GM19240 (cell line): Measurements from ENCODE around the gene RSPH9.
"Not testable (repeated sequence)": the region's sequence is repeated elsewhere in the genome, so short reads cannot be mapped to it uniquely, and the experiment has no call there.

Experiments used
- DNase-seq: peaks from one replicate; pipeline ENCODE4 v3.0.0; 2011; ENCODE audit warnings: low spot score; ENCODE audit not compliant: insufficient read length

RSPH9 gene

GRCh38 chr6:43629104-43629504 lies 15.7 kb upstream of the RSPH9 start, which contains the start of gene GTPBP2:
TSS of gene GTPBP2 (minus strand) at chr6:43629264. CDS start at chr6:43629162, 102 bp downstream.
- DNase-seq = peak; percentile 81

- peak; percentile 92 for DNase-seq
Measured at GRCh38 chr6:43629505-43630300, 15.1 kb upstream of the RSPH9 start.

GRCh38 chr6:43630980-43631619 lies 13.7 kb upstream of the RSPH9 start:
- DNase-seq = no peak

- DNase-seq = not testable (repeated sequence)
Measured at GRCh38 chr6:43633002-43633401, 11.8 kb upstream of the RSPH9 start.

GRCh38 chr6:43634702-43635303 lies 10.0 kb upstream of the RSPH9 start:
- no peak for DNase-seq

- DNase-seq = peak; percentile 64
Measured at GRCh38 chr6:43635387-43636307, 9.2 kb upstream of the RSPH9 start, which contains the start of gene MAD2L1BP. TSS of gene MAD2L1BP (plus strand) at chr6:43635840. CDS start at chr6:43635876, 36 bp downstream.

- DNase-seq = no peak
Measured at GRCh38 chr6:43636308-43636659, 8.6 kb upstream of the RSPH9 start.

GRCh38 chr6:43639984-43640800 lies 4.6 kb upstream of the RSPH9 start:
- DNase-seq = no peak

GRCh38 chr6:43645613-43645964 lies 753 bp downstream of the RSPH9 start:
- DNase-seq = no peak

- DNase-seq = no peak
Measured at GRCh38 chr6:43647613-43648012, 2.8 kb downstream of the RSPH9 start.

GRCh38 chr6:43648248-43648647 lies 3.4 kb downstream of the RSPH9 start:
- DNase-seq = no peak

GRCh38 chr6:43652822-43653221 lies 8.0 kb downstream of the RSPH9 start:
- not testable (repeated sequence) for DNase-seq

GRCh38 chr6:43657221-43657802 lies 12.5 kb downstream of the RSPH9 start:
- DNase-seq = no peak

- no peak for DNase-seq
Measured at GRCh38 chr6:43658161-43658560, 13.3 kb downstream of the RSPH9 start.

- DNase-seq = not testable (repeated sequence)
Measured at GRCh38 chr6:43662948-43663347, 18.1 kb downstream of the RSPH9 start.

- DNase-seq = no peak
Measured at GRCh38 chr6:43665376-43665775, 20.5 kb downstream of the RSPH9 start.

- DNase-seq = no peak
Measured at GRCh38 chr6:43666196-43666920, 21.5 kb downstream of the RSPH9 start.

- DNase-seq = peak; percentile 72
Measured at GRCh38 chr6:43667245-43668150, 22.7 kb downstream of the RSPH9 start.
